ENCODE data around the gene SLC25A47. TPM values are rescaled to one million over a fixed set of nuclear protein-coding genes. Genes with fewer than 3 reads are reported as not detected.
"Not testable (repeated sequence)": the region's sequence is repeated elsewhere in the genome, so short reads cannot be mapped to it uniquely, and the experiment has no call there.

SLC25A47 gene
- polyA plus RNA-seq, 3 donors = 0.05 to 0.07 TPM; not detected in 1

DNA sequence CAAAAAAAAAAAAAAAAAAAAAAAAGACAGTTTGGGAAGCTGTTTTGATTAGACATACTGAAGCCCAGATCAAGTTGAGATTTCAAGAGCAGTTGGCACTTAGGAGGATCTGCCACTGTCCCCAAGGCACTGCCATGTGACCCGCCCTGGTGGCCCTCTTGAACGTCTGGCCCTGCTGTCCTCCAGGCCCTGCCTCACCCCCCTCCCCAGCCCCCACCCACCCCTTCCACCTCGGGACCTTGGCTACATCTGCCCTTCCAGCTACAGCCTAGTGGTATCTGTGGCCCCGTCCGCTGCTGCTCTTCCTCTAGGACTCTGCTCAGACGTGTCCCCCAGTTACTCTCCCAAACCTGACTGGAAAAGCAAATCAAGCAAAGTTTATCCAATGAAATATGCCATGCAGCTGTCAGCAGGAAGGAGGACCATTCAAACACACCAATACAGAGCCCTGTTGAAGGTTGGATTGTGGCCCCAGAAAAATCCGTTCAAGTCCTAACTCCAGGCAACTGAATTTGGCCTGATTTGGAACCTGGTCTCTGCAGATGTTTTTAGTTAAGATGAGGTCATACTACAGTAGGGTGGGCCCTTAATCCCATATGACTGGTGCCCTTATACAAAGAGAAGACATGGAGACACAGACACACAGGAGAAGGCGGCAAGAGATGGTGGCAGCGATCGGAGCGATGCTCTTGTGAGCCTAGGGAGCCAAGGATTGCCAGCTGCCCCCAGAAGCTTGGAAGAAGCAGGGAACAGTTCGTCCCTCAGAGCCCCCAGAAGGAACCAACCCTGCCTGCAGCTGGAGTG lies 34.6 kb upstream of the SLC25A47 start:
- WGBS, 3 donors = 79 to 83% (median 82%) methylated on average over 12 of the region's 12 CpGs
- no peak overlapping the region for H3K27ac ChIP-seq (ENCODE audit: low read depth, low read length)

DNA sequence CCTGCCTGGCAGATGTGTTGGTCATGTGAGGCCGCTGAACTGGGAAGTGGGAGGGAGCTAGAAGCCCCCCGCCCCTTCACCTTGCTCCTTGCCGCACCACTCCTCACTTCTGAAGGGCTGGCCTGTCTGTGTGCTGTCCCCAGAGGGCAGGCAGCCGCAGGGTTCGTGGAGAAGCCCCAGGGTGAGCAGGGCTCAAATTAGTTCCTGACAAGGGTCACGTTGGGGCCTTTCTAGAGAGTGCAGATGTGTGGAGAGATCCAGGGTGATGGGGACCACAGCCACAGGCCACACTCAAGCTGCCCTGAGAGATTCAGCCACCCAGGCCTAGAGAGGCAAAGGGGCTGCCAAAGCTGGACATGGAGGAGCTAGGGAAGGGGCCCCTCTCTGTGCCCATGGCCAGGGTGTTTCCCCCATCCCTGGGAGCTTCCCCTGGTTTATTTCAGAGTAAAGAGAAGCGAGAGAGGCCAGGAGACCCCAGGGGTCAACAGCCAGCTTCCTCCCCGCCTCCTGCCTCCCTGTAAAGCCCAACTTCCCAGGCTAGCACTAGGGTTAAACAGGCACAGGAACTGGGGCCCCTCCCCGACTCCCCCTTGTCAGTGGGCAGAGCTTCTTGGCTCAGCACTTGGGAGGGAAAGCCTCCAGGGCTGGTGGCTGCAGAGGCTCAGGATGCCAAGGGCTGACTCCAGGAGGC lies 33.1 kb upstream of the SLC25A47 start:
- 71 to 84% (median 75%) methylated on average over 9 of the region's 9 CpGs for WGBS, 3 donors
- no peak overlapping the region for H3K27ac ChIP-seq (ENCODE audit: low read depth, low read length)

DNA sequence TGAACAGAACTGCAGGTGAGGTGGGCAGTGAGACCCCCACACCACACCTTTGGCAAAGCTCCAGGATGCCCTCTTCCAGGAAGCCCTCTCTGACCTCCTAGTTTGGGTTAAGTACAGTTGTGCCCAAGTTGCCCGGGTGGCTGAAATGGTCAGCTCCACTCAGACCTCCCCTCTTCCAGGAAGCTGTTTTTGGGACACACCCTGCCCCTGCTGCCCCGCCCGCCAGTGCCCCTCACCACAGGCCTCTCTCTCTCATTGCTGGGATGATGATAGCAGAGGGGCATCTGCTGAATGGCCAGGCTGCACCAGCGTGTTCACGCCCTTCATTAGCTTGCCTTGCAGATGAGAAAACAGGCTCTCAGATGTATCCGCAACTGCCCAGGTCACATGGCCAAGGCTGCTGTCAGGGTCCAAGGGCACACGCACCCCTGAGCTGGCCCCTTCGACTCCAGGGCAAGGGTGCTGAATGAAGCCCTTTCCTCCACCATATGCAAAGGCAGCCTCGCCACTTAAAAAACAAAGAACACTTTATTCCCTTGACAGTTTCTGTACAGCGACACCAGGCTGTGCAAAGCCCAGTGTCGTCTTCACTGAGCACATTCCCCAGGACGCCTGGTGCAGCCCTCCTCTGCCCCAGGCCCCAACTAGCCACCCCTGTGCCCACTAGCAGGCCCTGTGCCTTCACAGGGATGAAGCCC lies 32.4 kb upstream of the SLC25A47 start:
- no peak overlapping the region for H3K27ac ChIP-seq (ENCODE audit: low read depth, low read length)
- WGBS, 3 donors = 85 to 90% (median 90%) methylated on average over 11 to 12 of the region's 12 CpGs

DNA sequence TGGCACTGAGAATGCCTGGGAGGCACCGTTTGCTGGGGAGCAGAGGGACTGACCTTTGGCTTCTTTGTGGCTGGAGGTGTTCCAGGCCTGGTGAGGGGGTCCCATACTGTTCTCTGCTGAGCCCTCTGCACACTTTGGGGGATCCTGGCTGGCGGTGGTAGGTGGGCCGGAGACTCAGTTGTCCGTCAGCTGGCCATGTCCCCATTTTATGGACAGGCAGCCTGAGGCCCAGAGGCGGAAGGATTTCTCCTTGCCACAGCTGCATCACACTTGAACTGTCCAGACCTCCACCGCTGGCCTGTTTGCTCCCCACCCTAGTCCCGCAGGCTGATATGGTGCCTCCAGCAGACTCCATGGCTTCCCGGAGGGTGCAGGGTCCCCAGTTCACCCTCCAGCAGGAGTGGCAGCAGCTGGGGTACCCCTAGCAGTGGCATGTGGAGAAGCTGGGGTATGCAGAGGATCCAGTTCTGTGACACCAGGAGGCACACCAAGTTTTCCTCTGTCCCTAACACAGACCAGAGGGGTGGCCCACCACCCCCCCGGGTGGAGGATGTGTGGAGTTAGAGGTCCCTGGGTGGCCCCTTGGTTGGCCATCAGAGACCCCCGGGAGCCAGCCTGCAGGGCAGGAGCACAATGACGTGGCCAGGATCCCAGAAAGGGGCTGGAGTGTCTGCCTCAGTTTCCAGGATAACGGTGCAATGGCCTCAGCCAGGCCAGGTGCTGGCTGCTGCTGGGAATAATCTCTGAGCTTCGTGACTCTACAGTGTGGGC lies 31.6 kb upstream of the SLC25A47 start:
- WGBS, 3 donors = 91 to 95% (median 93%) methylated on average over 13 of the region's 13 CpGs
- no peak overlapping the region for H3K27ac ChIP-seq (ENCODE audit: low read depth, low read length)

DNA sequence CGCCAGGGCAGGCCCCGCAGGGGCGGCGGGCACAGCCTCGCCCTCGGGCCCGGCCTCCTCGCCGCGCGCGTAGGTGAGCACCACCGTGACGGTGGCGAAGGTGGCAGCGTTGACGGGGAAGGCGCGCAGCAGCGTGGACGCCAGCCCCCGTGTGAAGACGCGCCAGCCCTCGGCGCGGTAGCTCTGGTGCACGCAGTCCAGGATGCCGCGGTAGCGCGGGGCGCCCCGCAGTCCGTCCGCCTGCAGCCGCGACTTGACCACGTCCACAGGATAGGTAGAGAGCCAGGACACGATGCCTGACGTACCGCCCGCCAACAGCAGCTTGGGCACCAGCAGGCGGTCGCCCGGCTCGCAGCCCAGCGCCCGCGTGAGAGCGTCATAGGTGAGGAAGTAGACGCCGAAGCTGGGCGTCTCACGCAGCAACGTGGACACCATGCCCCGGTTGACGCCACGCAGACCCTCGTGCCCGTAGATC lies 30.8 kb upstream of the SLC25A47 start:
- 95 to 97% (median 95%) methylated on average over 58 to 61 of the region's 61 CpGs for WGBS, 3 donors
- H3K27ac ChIP-seq (ENCODE audit: low read depth, low read length) = no peak overlapping the region

DNA sequence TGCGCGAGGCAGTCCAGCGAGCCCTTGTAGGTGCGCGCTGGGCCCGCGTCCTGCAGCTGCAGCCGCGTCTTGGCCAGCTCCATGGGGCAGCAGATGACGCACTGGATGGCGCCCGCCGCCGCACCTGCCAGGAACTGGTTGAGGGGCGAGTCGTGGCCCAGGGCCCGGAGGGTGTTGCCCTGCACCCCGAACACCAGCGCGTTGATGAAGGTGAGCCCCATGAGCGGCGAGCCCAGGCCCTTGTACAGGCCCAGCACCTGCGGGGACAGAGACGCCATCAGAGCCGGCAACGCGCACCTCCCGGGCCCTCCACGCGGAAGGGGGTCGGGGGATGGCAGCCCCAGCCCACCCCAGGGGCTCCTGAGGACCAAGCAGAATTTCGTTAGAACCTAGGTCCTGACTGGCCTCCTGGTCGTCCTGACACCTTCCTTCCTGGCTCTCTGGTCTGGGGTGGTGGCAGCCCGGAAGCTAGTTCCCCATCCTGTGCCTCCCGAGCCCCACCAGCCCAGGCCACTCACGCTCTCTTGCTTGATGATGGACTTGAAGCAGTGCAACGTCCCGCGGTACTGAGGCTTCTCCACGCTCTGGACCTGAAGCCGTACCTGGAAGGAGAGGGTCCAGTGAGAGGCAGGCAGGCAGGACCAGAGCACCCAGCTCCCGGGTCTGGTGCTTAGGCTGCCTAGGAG lies 30.2 kb upstream of the SLC25A47 start:
- 95 to 96% (median 95%) methylated on average over 37 to 42 of the region's 42 CpGs for WGBS, 3 donors
- H3K27ac ChIP-seq (ENCODE audit: low read depth, low read length) = no peak overlapping the region

DNA sequence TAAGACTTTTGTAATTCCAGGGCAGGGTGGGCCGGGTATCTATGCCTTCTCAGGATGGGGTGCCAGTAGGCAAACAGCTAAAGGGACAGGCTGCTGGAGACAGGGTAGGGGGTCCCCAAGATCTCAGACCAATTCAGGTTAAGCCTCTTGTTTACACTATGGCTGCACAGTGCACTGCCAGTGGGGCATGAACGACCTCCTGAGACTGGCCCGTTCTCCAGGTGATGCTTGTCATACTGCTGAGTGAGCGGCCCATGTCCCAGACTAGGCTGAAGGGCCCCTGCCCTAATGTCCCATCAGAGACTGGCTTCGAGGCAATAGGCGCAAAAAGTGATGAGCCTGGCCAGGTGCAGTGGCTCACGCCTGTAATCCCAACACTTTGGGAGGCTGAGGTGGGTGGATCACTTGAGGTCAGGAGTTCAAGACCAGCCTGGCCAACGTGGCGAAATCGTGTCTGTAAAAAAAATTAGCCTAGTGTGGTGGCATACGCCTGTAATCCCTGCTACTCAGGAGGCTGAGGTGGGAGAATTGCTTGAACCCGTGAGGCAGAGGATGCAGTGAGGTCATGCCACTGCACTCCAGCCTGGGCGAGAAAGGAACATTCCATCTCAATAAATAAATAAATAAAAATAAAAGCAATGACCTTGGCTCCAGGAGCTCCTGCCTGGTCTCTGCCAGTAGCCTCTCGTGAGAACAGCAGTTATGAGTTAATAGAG lies 29.5 kb upstream of the SLC25A47 start:
- WGBS, 3 donors = 77 to 86% (median 79%) methylated on average over 14 of the region's 14 CpGs

DNA sequence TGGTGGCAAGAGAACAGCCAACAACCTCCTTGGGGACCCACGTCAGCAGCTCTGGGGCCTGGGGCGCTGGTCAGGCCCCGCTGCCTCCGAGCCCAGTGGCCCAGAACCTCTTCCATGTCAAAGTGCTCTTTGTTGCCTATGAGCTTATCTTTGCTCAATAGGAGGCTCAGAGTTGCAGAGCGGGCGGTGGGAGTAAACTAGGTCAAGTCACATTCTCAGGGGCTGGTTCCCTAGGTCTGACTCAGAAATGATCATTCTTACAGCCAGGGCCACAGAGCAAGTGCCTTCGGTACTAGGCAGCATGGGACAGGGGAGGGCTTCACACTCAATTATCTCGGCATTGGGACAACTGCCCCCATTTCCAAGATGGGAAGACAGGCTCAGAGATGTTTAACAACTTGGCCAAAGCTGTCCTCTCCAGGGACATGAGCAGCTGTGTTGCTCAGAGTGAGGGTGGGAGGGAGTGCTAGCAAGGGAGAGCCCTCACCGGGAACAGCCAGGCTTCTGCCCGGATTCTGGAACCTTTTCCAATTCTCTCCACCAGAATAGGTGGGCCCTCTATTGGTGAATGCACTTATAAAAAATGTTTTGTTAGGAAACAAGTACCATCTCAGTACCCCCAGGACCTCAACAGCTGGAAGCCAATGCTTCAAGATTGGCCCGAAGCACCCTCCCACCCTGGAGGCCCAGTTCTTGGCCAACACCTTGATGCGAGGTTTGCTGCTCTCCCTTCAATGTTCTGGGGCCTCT lies 28.8 kb upstream of the SLC25A47 start:
- 64 to 84% (median 71%) methylated on average over 12 of the region's 12 CpGs for WGBS, 3 donors
- H3K27ac ChIP-seq (ENCODE audit: low read depth, low read length) = no peak overlapping the region

More for the DNA sequence above, 29.5 kb upstream of the SLC25A47 start:
- H3K27ac ChIP-seq (ENCODE audit: low read depth, low read length) = no peak overlapping the region

DNA sequence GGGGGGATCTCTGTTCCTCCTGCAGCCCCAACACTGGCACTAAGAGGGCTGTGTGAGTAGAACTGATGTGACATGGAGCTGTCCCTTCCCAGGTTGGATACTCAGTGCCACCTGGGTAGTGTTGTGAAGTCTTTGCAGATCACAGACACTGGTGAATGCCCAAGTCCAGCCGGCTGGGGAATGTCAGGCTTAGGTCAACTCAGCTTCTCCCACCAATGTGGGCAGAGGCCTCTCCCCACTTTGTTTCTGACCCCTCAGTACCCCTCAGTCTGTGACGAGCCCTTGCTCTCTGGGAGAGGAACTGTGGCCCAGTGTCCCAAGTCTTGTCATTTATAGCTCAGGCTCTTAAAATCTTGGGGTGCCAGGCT lies 28.2 kb upstream of the SLC25A47 start:
- no peak overlapping the region for H3K27ac ChIP-seq (ENCODE audit: low read depth, low read length)
- WGBS, 3 donors = 87 to 93% (median 88%) methylated on average over 2 of the region's 2 CpGs

DNA sequence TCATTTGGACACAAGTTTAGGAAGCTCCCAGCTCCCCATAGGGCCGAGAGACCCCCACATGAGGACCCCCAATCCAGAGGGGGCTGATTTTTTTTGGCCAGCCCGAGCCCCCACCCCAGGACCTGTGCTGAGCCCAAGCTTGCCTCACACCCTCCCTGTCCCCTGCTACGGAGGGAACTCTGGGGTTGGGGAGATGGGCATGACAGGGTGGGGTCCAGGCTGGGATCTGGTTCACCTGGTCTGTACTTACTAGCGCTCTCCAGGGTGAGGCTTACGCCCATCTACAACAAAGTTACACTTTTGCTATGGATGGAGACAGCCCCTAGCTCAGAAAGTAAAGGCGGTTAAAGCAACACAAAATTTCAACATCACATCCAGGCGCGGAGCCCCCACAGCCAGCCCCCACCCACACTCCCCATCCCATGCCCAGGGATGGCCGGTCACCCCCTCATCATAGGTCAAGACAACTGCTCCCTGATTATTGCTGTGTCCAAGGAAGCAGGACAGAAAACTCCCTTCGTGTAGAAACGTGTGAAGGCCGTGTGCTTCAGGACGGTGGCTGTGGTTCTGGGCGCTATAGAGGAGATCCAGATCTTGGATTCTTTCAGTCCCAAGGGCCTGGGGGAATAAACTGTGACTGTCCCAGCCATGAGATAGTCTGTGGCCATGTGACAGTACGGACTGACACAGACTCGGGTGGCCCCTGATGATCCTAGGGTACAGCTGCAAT lies 27.6 kb upstream of the SLC25A47 start:
- WGBS, 3 donors = 93 to 94% (median 94%) methylated on average over 16 of the region's 16 CpGs
- H3K27ac ChIP-seq (ENCODE audit: low read depth, low read length) = no peak overlapping the region

DNA sequence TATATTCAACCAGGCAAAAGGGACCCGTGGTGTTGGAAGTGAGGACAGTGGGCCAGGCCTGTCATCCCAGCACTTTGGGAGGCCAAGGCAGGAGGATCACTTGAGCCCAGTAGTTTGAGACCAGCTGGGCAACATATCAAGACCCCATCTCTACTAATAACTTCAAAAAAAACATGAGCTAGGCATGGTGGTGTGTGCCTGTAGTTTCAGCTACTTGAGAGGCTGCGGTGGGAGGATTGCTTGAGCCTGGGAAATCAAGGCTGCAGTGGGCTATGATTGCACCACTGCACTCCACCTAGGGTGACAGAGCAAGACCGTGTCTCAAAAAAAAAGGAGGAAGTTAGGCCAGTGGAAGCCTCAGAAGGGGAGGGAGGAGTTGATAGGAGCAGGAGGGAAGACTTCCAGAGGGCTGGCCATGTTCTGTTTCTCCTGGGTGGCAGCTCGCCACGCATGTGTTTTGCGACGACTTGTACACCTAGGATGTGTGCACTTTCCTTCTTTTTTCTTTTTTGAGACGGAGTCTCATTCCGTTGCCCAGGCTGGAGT lies 27.0 kb upstream of the SLC25A47 start:
- H3K27ac ChIP-seq (ENCODE audit: low read depth, low read length) = no peak overlapping the region
- WGBS, 3 donors = 71 to 89% (median 71%) methylated on average over 9 of the region's 9 CpGs

DNA sequence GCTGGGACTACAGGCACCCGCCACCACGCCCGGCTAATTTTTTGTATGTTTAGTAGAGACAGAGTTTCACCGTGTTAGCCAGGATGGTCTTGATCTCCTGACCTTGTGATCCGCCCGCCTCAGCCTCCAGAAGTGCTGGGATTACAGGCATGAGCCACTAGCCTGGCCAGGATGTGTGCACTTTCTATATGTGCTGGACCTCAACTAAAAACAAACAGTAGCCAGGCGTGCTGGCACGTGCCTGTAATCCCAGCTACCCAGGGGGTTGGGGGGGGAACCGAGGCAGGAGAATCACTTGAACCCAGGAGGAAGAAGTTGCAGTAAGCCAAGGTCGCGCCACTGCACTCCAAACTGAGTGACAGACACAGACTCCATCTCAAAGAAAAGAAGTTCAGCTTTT lies 26.4 kb upstream of the SLC25A47 start:
- 71 to 86% (median 79%) methylated on average over 8 to 11 of the region's 11 CpGs for WGBS, 3 donors
- not testable (repeated sequence) for H3K27ac ChIP-seq (ENCODE audit: low read depth, low read length)

DNA sequence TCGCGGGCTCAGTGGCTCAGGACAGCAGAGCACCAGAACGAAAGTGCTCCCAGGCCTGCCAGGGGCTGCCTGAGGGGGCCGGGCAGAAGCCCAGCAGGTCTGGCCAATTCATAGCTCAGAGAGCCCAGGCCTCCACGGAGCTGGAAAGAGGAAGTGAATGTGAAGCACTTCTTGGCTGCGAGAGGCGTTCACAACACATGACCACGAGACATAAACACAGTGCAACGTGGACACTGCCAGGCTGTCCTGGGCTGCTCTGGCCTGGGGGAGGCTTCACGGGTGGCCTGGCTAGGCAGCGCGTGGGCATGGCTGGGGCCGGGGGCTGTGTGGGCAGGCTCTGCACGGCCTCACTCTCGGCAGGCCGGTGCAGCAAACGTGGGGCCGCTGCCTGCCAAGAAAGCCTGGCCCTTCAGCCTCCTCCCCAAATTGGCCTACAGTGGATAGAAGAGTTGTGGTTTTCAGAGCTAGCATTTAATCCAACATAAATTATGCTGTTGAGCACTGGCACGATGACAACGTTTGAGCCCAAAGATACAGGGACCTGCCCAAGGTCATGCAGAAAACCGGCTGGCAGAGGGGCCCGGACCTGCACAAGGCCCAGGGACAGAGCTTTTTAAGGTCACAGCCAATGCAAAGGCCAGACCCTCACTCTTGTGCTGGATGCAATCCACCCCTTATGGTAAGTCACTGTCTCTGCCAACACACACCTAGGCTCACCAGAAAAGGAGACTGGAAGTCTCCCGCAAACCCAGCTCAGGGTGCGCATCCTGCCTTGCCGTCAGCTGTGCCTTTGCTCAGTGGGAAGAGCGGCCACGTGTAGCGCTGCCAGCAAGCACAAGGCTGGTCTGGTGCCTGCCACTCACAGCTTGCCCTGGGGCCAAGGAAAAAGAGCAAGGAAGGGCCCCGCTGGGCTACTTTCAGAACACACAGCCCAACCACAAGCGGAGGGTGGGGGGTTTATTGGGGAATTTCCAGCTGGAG lies 25.5 kb upstream of the SLC25A47 start:
- no peak overlapping the region for H3K27ac ChIP-seq (ENCODE audit: low read depth, low read length)
- WGBS, 3 donors = 39 to 43% (median 40%) methylated on average over 30 of the region's 30 CpGs

DNA sequence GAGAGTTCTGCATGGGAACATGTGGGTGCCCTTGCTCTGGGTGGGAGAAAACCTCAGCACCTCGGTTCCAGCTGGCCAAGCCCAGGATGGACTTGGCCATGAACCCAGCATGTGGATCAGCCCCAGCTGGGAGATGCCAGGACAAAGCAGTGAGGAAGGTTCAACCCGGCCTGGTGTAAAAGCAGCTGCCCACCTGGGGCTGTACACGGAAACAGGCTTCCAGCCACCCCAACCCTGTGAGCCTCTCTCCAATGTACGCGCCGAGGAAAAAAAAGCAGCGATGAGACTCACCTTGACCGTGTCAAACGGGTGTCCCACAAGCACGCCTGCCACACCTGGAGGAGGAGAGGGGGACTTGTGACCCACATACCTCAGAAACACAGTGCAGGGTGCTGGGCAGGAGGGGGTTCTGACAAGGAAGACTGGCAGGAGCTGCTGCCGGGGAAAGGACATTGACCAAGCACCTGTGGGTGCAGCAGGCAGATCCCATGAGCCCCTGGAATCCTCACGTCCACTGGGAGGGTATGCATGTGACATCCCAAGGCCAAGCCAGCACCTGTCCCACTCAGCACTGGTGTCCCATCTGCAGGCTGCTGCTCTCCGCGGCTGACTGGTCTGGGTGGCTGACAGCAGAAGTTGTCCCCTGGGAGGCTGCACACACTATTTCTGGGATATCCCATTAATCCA lies 24.4 kb upstream of the SLC25A47 start:
- no peak overlapping the region for H3K27ac ChIP-seq (ENCODE audit: low read depth, low read length)
- 88 to 93% (median 92%) methylated on average over 14 of the region's 14 CpGs for WGBS, 3 donors
